ENCODE data around the gene ZNF469. TPM values are rescaled to one million over a fixed set of nuclear protein-coding genes. Genes with fewer than 3 reads are reported as not detected.

Gene ZNF469
- total and polyA plus RNA-seq, 2 donors (not counting 3 experiments of a cell fraction or from before 2014, with no cell fraction given), result 0.90 to 5.7 TPM

- Histone ChIP-seq H4K20me1 (replicated peaks; ENCODE audit: control insufficient read depth, extremely low read depth, insufficient read depth, low read length) (no peaks in the 10 kb centered on the region), H3K36me3 (ENCODE audit: control insufficient read depth in 2 of 2, extremely low read depth in 1 of 2, insufficient read depth in 2 of 2, low read length in 2 of 2) (no peaks in the 10 kb centered on the region), H2AFZ (ENCODE audit: low read depth, low read length) (no peak overlapping the region), H3K4me3 (replicated peaks in 1 of 3; ENCODE audit: insufficient read depth in 1 of 3, low read depth in 1 of 3, low read length in 3 of 3) (no peak overlapping the region), H3K9me1 (replicated peaks; ENCODE audit: control insufficient read depth, extremely low read depth, insufficient read depth, low read length) (no peaks in the 10 kb centered on the region), H3K9me3 (replicated peaks; ENCODE audit: control insufficient read depth, insufficient read depth, low read length) (no peaks in the 10 kb centered on the region), H3K4me2 (ENCODE audit: insufficient read depth, low read length) (no peak overlapping the region), H3K9ac (replicated peaks; ENCODE audit: extremely low read depth, insufficient read depth, low read length) (no peak overlapping the region), H3K27ac (ENCODE audit: insufficient read depth, low read depth, low read length) (no peak overlapping the region), H3K79me2 (ENCODE audit: control insufficient read depth, insufficient read depth, low read length) (no peaks in the 10 kb centered on the region), H3K4me1 (ENCODE audit: control insufficient read depth, extremely low read depth, insufficient read depth, low read length) (no peaks in the 10 kb centered on the region), H3K27me3 (ENCODE audit: control insufficient read depth in 2 of 2, insufficient read depth in 2 of 2, low read length in 2 of 2) (no peaks in the 10 kb centered on the region)
- TF ChIP-seq MYC (IDR thresholded peaks at IDR 0.05; ENCODE audit: low read depth, low read length) (no peak), MAX (IDR thresholded peaks at IDR 0.05; ENCODE audit: insufficient read depth, insufficient read length) (no peak), CTCF (IDR thresholded peaks at IDR 0.05; ENCODE audit: extremely low read depth in 1 of 2, insufficient read depth in 1 of 2, low read depth in 1 of 2, low read length in 2 of 2) (no peak), GATA2 (IDR thresholded peaks at IDR 0.05; ENCODE audit: insufficient read depth, insufficient read length, low read depth, low read length) (no peak), POLR2AphosphoS5 (IDR thresholded peaks at IDR 0.05; ENCODE audit: insufficient read depth, low read depth, low read length) (no peak), EZH2 (IDR thresholded peaks at IDR 0.05; ENCODE audit: borderline replicate concordance, low read depth, low read length, severe bottlenecking) (no peak), JUN (IDR thresholded peaks at IDR 0.05; ENCODE audit: borderline replicate concordance, insufficient read depth, insufficient read length, low read depth) (no peak), POLR2A (IDR thresholded peaks at IDR 0.05; ENCODE audit: low read depth, low read length) (no peak), FOS (IDR thresholded peaks at IDR 0.05; ENCODE audit: borderline replicate concordance, insufficient read depth, low read length) (no peak)
- CTCF ChIA-PET, result no interaction called here
- DNase-seq (ENCODE audit: low read depth, low spot score) (no peak), FAIRE-seq (no peak)
- no TSS peak for BruUV-seq (replicated peaks)
- intact Hi-C loops (cut with micrococcal nuclease), result no loop called here
- dilution Hi-C loops (cut with MboI; ENCODE audit: extremely low pct_ligation_motif_present, low sequenced_read_pairs), result no loop called here
- POLR2A ChIA-PET, result no interaction called here
Measured at GRCh38 chr16:88373927-88374492, 8.7 kb upstream of the ZNF469 start.
